ENCODE measurements around the gene PKN1. TPM values are rescaled to one million over a fixed set of nuclear protein-coding genes. Genes with fewer than 3 reads are reported as not detected.
"Not testable (repeated sequence)": the region's sequence is repeated elsewhere in the genome, so short reads cannot be mapped to it uniquely, and the experiment has no call there.

PKN1 gene
- total RNA-seq, 2 experiments from 2014 or later: 238 to 242 TPM

- Mint-ChIP-seq H3K27ac (no peak overlapping the region), H3K27me3 (no peaks in the 10 kb centered on the region), H3K4me1 (peaks cover 27% of the 10 kb centered on the region), H3K36me3 (ENCODE audit: low read depth) (peaks cover 18% of the 10 kb centered on the region), H3K4me3 (no peak overlapping the region), H3K9me3 (no peaks in the 10 kb centered on the region)
- CTCF ChIA-PET: interaction anchor here (1.0 to 1.2 kb wide), 3 partner anchors 12 to 20 kb away, joined by 3 to 4 read pairs (median 3); no protein-coding TSS in a partner anchor
- DNase-seq: no peak
- POLR2A ChIA-PET: no interaction called here
Measured at GRCh38 chr19:14492756-14493337, 59.7 kb downstream of the PKN1 start.

DNA sequence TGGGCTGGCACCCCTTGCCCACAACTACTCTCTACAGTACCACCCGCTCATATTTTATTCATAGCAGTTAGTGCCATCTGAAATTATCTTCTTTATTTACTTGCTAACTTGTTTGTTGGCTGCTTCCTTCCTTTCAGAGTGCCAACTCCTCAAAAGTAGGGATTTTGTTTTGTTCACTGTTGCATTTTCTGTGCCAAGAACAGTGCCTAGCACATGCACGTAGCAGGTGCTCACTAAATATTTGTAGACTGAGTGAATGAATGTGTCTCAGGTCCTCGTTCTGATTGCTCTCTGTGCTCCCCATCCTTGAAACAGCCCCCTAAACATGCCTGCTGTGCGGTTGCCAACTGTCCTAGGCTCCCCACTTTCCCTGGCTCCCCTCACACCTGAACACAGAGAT, 61.3 kb downstream of the PKN1 start:
- CTCF ChIA-PET: interaction anchor here (6.8 kb wide), 1 partner anchor 13 kb away, joined by 45 read pairs; no protein-coding TSS in a partner anchor
- H3K27ac Mint-ChIP-seq: peak overlapping the region; percentile 34
- no peaks in the 10 kb centered on the region for H3K9me3 Mint-ChIP-seq
- peaks cover 15% of the 10 kb centered on the region for H3K36me3 Mint-ChIP-seq (ENCODE audit: low read depth)
- no peak for DNase-seq
- peaks cover 27% of the 10 kb centered on the region for H3K4me1 Mint-ChIP-seq
- H3K27me3 Mint-ChIP-seq: no peaks in the 10 kb centered on the region
- POLR2A ChIA-PET: no interaction called here
- H3K4me3 Mint-ChIP-seq: peak overlapping the region; percentile 83

DNA sequence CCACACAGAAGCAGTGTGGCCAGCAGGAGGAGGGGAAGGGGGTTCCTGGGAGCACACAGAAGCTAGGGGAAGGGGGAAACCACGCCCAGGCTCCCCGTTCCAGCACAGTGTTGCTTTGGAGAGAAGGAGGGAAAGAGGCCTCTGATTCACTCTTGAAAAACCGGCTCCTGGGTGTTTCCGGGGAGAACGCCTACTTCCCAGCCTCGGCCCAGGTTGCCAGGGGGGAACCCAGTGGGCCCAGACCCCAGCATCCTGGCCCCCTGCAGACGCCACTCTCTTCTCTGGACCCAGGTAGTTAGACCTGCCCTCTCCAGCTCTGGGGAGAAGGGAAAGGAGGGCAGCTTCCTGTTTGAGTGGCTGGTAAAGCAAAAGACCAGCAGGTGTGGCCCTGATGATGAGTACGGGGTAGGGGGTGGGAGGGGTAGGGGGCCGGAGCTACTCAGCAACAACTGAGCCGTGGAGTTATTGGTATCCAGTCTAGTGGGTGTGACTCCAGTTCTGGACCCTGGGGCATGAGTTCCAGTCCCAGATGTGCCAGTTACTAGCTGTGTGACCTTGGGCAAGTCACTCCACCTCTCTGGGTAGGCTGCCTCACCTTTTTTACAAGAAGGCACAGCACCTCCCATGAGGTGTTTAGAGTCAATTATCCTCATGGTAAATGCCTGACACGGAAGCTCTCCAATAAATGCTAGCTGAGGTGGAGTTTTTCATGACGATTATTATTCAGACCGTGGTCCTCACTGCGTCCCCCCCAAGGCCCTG, 62.0 kb downstream of the PKN1 start:
- POLR2A ChIA-PET: interaction anchor here (0.7 to 1.2 kb wide), 2 partner anchors 12 to 629 kb away, joined by 3 to 5 read pairs; no protein-coding TSS in a partner anchor
- H3K36me3 Mint-ChIP-seq (ENCODE audit: low read depth): peaks cover 8% of the 10 kb centered on the region
- peak overlapping the region; percentile 83 for H3K4me3 Mint-ChIP-seq
- peaks cover 27% of the 10 kb centered on the region for H3K4me1 Mint-ChIP-seq
- DNase-seq: no peak
- H3K9me3 Mint-ChIP-seq: no peaks in the 10 kb centered on the region
- CTCF ChIA-PET: interaction anchor here (0.5 to 6.8 kb wide), 5 partner anchors 13 to 1224 kb away, joined by 3 to 45 read pairs (median 4); no protein-coding TSS in a partner anchor
- peak overlapping the region; percentile 85 for H3K27ac Mint-ChIP-seq
- no peaks in the 10 kb centered on the region for H3K27me3 Mint-ChIP-seq

- POLR2A ChIA-PET: interaction anchor here (0.7 to 1.2 kb wide), 2 partner anchors 11 to 630 kb away, joined by 3 to 5 read pairs; no protein-coding TSS in a partner anchor
- DNase-seq: no peak
- CTCF ChIA-PET: interaction anchor here (1.0 to 6.8 kb wide), 4 partner anchors 14 to 359 kb away, joined by 3 to 45 read pairs (median 4); no protein-coding TSS in a partner anchor
Measured at GRCh38 chr19:14495672-14496028, 62.5 kb downstream of the PKN1 start.

GRCh38 chr19:14496029-14496833, 63.1 kb downstream of the PKN1 start, which contains the start of gene GIPC1:
Gene GIPC1 (minus strand): TSS chr19:14496127. CDS start chr19:14482976, 13,151 bp downstream.
- Mint-ChIP-seq H3K4me3 (peak within 1 kb of the TSS; percentile 83), H3K27ac (peak within 1 kb of the TSS; percentile 85), H3K9me3 (no peaks in the 10 kb centered on the region), H3K36me3 (ENCODE audit: low read depth) (peaks cover 8% of the 10 kb centered on the region), H3K27me3 (no peaks in the 10 kb centered on the region), H3K4me1 (peaks cover 27% of the 10 kb centered on the region)
- ChIA-PET POLR2A (interaction anchor here (0.7 to 1.2 kb wide), 2 partner anchors 11 to 630 kb away, joined by 3 to 5 read pairs; no protein-coding TSS in a partner anchor), CTCF (interaction anchor here (0.6 to 6.8 kb wide), 7 partner anchors 8 to 359 kb away, joined by 3 to 45 read pairs (median 3); partner anchors contain the start of gene ASF1B)
- peak; percentile 82 for DNase-seq

More at GRCh38 chr19:14495672-14496028, 62.5 kb downstream of the PKN1 start:
- H3K27ac Mint-ChIP-seq: peak overlapping the region; percentile 85
- H3K4me1 Mint-ChIP-seq: peaks cover 27% of the 10 kb centered on the region
- peak overlapping the region; percentile 83 for H3K4me3 Mint-ChIP-seq
- no peaks in the 10 kb centered on the region for H3K9me3 Mint-ChIP-seq
- H3K36me3 Mint-ChIP-seq (ENCODE audit: low read depth): peaks cover 8% of the 10 kb centered on the region
- H3K27me3 Mint-ChIP-seq: no peaks in the 10 kb centered on the region

DNA sequence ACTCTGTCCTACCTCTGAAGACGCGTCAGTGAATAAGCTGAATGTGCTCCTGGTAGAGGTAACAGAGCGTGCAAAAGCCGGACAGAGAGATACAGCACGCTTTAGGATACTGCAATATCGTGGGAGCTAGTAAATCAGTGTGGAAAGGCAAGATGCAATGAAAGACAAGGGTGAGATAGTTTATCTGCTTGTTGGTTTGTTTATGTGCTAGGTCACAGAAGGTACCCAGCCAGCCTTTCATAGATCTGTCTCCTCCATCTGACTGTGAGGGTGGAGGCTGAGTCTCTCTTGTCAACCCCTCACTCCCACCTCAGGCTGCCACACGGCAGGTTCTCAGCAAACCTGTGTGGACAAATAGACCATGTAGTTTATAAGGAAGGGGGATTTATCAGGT, 63.7 kb downstream of the PKN1 start:
- POLR2A ChIA-PET: no interaction called here
- H3K4me3 Mint-ChIP-seq: peak overlapping the region; percentile 83
- DNase-seq: no peak
- CTCF ChIA-PET: interaction anchor here (0.6 to 6.8 kb wide), 6 partner anchors 9 to 360 kb away, joined by 3 to 45 read pairs (median 3); partner anchors contain the start of gene ASF1B
- H3K36me3 Mint-ChIP-seq (ENCODE audit: low read depth): peaks cover 4% of the 10 kb centered on the region
- H3K9me3 Mint-ChIP-seq: no peaks in the 10 kb centered on the region
- no peaks in the 10 kb centered on the region for H3K27me3 Mint-ChIP-seq
- peaks cover 25% of the 10 kb centered on the region for H3K4me1 Mint-ChIP-seq
- peak overlapping the region; percentile 83 for H3K27ac Mint-ChIP-seq

DNA sequence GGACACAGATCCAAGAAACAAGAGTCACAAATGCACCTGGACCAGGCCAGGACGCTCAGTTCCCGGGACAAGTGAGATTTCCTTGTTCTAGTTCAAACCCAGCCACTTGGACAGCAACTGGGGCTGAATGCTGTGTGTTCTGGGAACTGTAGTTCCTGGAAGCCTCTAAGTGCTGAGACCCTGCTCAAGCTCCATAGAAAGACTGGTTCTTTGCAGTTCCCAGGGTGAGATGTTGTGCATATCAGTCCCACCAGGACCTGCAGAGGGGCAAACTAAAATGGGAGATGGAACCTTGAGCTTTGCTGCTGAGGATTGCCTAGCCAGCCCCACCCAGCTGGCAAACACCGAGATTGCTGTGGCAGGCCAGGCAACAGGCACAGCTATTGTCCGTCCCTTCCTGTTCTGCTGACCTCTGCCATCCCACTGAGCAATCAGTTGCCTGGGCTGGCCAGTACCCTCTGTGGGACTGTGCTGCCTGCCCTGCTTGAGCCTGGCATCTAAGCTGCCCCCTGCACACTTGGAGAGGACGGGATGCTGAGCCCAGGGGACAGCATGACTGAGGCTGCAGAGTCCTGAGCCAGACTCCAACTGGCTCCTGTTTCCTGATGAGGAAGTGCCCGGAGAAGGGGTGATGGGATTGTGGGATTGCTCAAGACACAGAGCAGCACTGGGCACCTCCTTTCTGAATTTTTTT, 64.3 kb downstream of the PKN1 start:
- POLR2A ChIA-PET: no interaction called here
- CTCF ChIA-PET: interaction anchor here (0.6 to 6.8 kb wide), 8 partner anchors 8 to 361 kb away, joined by 3 to 45 read pairs (median 3); partner anchors contain the start of gene ASF1B

GRCh38 chr19:14502334-14503092, 69.4 kb downstream of the PKN1 start:
- POLR2A ChIA-PET: no interaction called here
- no peak overlapping the region for H3K27ac Mint-ChIP-seq
- no peaks in the 10 kb centered on the region for H3K36me3 Mint-ChIP-seq (ENCODE audit: low read depth)
- H3K4me3 Mint-ChIP-seq: no peak overlapping the region
- no peak for DNase-seq
- H3K4me1 Mint-ChIP-seq: peaks cover 31% of the 10 kb centered on the region
- H3K27me3 Mint-ChIP-seq: peaks cover 1% of the 10 kb centered on the region
- H3K9me3 Mint-ChIP-seq: no peaks in the 10 kb centered on the region
- CTCF ChIA-PET: interaction anchor here (0.8 to 1.3 kb wide), 2 partner anchors 24 to 355 kb away, joined by 3 read pairs; no protein-coding TSS in a partner anchor

More for the DNA sequence above, 64.3 kb downstream of the PKN1 start:
- Mint-ChIP-seq H3K4me3 (peak overlapping the region; percentile 83), H3K27ac (no peak overlapping the region), H3K36me3 (ENCODE audit: low read depth) (peaks cover 4% of the 10 kb centered on the region), H3K9me3 (no peaks in the 10 kb centered on the region), H3K27me3 (no peaks in the 10 kb centered on the region), H3K4me1 (peaks cover 25% of the 10 kb centered on the region)
- no peak for DNase-seq

DNA sequence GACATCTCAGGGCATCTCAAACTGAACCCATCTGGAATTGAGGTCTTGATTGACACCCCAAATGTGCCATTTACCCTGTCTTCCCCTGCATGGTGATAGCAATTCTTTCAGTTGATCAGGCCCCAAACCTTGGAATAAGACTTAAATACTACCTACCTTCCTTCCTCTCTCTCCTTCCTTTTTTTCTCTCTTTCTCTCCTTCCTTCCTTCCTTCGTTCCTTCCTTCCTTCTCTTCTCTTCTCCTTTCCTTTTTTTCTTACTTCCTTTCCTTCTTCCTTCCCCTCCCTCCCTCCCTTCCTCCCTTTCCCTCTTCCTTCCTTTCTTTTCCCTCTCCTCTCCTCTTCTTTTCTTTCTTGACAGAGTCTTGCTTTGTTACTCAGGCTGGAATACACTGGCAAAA, 70.2 kb downstream of the PKN1 start:
- H3K4me1 Mint-ChIP-seq: peaks cover 38% of the 10 kb centered on the region
- ChIA-PET POLR2A (no interaction called here), CTCF (interaction anchor here (0.6 to 1.3 kb wide), 2 partner anchors 18 to 24 kb away, joined by 3 to 5 read pairs; no protein-coding TSS in a partner anchor)
- no peaks in the 10 kb centered on the region for H3K9me3 Mint-ChIP-seq
- H3K27me3 Mint-ChIP-seq: peaks cover 1% of the 10 kb centered on the region
- H3K4me3 Mint-ChIP-seq: no peak overlapping the region
- H3K36me3 Mint-ChIP-seq (ENCODE audit: low read depth): no peaks in the 10 kb centered on the region
- no peak for DNase-seq
- no peak overlapping the region for H3K27ac Mint-ChIP-seq

- H3K27me3 Mint-ChIP-seq; H3K36me3 Mint-ChIP-seq (ENCODE audit: low read depth); H3K4me3 Mint-ChIP-seq; DNase-seq; POLR2A ChIA-PET; H3K9me3 Mint-ChIP-seq; H3K27ac Mint-ChIP-seq: not testable (repeated sequence)
- H3K4me1 Mint-ChIP-seq: peaks cover 46% of the 10 kb centered on the region
- CTCF ChIA-PET: interaction anchor here (0.6 to 1.7 kb wide), 8 partner anchors 12 to 1481 kb away, joined by 3 to 4 read pairs (median 3); partner anchors contain the start of gene PTGER1
Measured at GRCh38 chr19:14504575-14504974, 71.5 kb downstream of the PKN1 start.

All from activated CD4-positive, alpha-beta T cell treated with anti-CD3 and anti-CD28 coated beads, Interleukin-2, amount 10 ng/mL, durations not matched to agents 7 days and 5 days (primary cell).